DND-41 (cell line): ENCODE measurements around the gene STARD4.
A peak's percentile ranks its signal among the peaks of the same experiment; 100 is the strongest.

Experiments used
- ATAC-seq: fragments of 200-7000 bp; cut with Tn5 transposase; 3 replicates; pipeline ENCODE4 v1.9.1; 2021; ENCODE audit warnings: low read depth; ENCODE audit not compliant: insufficient read depth
- DNase-seq: peaks from one replicate; pipeline ENCODE4 v3.0.0-alpha.2; 2020
- H2AFZ ChIP-seq: 2 replicates; pipeline ENCODE4 v1.6.0; 2012; ENCODE audit warnings: low read depth, low read length
- H3K27ac ChIP-seq: 2 replicates; pipeline ENCODE4 v1.5.1; 2012; ENCODE audit warnings: low read length, inconsistent platforms
- H3K27me3 ChIP-seq: fragments of 200-600 bp; sonication (generic); 2 replicates; pipeline ENCODE4 v1.6.0; 2012; ENCODE audit warnings: low read length, mild to moderate bottlenecking, inconsistent platforms; ENCODE audit not compliant: insufficient read depth, poor library complexity
- H3K36me3 ChIP-seq: 2 replicates; pipeline ENCODE4 v1.5.1; 2012; ENCODE audit warnings: low read length, inconsistent platforms; ENCODE audit not compliant: insufficient read depth
- H3K4me1 ChIP-seq: 2 replicates; pipeline ENCODE4 v1.5.1; 2012; ENCODE audit warnings: mild to moderate bottlenecking, low read length; ENCODE audit not compliant: insufficient read depth
- H3K4me2 ChIP-seq: 2 replicates; pipeline ENCODE4 v1.6.0; 2012; ENCODE audit warnings: mild to moderate bottlenecking, moderate library complexity, low read length, inconsistent platforms; ENCODE audit not compliant: insufficient read depth
- H3K4me3 ChIP-seq, 2 experiments: fragments of 200-600 bp in 1 of 2; shearing (Covaris generic) in 1 of 2; 2 replicates each; pipeline ENCODE4 v1.5.1; 2012 to 2016; ENCODE audit warnings: inconsistent platforms in 2 of 2, low read length in 2 of 2, mild to moderate bottlenecking in 2 of 2, low read depth in 1 of 2, moderate library complexity in 1 of 2
- H3K79me2 ChIP-seq: 2 replicates; pipeline ENCODE4 v1.6.0; 2012; ENCODE audit warnings: low read length, inconsistent platforms; ENCODE audit not compliant: insufficient read depth
- H3K9ac ChIP-seq: 2 replicates; pipeline ENCODE4 v1.6.0; 2012; ENCODE audit warnings: low read depth, mild to moderate bottlenecking, inconsistent platforms, low read length, moderate library complexity
- H3K9me3 ChIP-seq: 2 replicates; pipeline ENCODE4 v1.5.1; 2012; ENCODE audit warnings: low read length, moderate library complexity, mild to moderate bottlenecking, inconsistent platforms; ENCODE audit not compliant: insufficient read depth, severe bottlenecking
- H4K20me1 ChIP-seq: 2 replicates; pipeline ENCODE4 v1.6.0; 2012; ENCODE audit warnings: low read length; ENCODE audit not compliant: insufficient read depth
- EZH2 ChIP-seq: IDR thresholded peaks from 3 replicates; pipeline ENCODE4 v1.6.1; 2012; ENCODE audit warnings: borderline replicate concordance, low read depth, mild to moderate bottlenecking, moderate library complexity, low read length, inconsistent platforms; ENCODE audit not compliant: severe bottlenecking
- TF ChIP-seq, protein P1 (sequence below): IDR thresholded peaks from 2 replicates; pipeline ENCODE4 v1.5.1; 2012; ENCODE audit warnings: borderline replicate concordance, low read length, moderate library complexity, mild to moderate bottlenecking; ENCODE audit not compliant: poor library complexity, severe bottlenecking; ENCODE audit errors: extremely low read depth

Gene STARD4

DNA sequence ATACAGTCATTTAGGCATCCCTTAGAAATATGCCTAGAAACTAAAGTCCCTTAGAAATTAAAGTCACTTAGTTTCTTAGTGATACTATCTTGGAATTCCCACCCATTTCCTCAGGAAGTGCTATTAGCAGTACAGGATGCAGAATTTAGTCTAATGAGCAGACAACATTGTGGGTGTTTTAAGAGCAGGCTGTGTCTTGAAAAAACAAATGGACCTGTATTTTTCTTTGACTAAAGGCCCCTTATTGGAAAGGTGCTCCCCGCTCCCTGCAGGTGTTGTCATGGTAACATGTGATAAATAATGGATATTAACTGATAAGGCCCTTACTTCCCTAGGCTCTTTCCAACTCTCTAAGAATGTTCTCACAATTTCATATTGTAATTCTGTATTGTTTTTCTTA, 38.8 kb upstream of the STARD4 start:
- no peak overlapping the region for H3K9ac ChIP-seq
- H3K79me2 ChIP-seq: no peaks in the 10 kb centered on the region
- DNase-seq (no peak), ATAC-seq (no peak)
- peak overlapping the region; percentile 46; the same call in 1 of the 2 replicates for H3K4me2 ChIP-seq
- H3K27me3 ChIP-seq: no peaks in the 10 kb centered on the region
- TF ChIP-seq, protein P1, sequence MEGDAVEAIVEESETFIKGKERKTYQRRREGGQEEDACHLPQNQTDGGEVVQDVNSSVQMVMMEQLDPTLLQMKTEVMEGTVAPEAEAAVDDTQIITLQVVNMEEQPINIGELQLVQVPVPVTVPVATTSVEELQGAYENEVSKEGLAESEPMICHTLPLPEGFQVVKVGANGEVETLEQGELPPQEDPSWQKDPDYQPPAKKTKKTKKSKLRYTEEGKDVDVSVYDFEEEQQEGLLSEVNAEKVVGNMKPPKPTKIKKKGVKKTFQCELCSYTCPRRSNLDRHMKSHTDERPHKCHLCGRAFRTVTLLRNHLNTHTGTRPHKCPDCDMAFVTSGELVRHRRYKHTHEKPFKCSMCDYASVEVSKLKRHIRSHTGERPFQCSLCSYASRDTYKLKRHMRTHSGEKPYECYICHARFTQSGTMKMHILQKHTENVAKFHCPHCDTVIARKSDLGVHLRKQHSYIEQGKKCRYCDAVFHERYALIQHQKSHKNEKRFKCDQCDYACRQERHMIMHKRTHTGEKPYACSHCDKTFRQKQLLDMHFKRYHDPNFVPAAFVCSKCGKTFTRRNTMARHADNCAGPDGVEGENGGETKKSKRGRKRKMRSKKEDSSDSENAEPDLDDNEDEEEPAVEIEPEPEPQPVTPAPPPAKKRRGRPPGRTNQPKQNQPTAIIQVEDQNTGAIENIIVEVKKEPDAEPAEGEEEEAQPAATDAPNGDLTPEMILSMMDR: no peak
- no peak for TF ChIP-seq EZH2
- peak overlapping the region; percentile 67; the same call in 1 of the 2 replicates for H2AFZ ChIP-seq
- no peaks in the 10 kb centered on the region for H3K9me3 ChIP-seq
- H3K36me3 ChIP-seq: no peaks in the 10 kb centered on the region
- H4K20me1 ChIP-seq: no peaks in the 10 kb centered on the region
- peaks cover 22% of the 10 kb centered on the region for H3K4me1 ChIP-seq
- H3K27ac ChIP-seq: peak overlapping the region; percentile 67
- no peak overlapping the region for H3K4me3 ChIP-seq

DNA sequence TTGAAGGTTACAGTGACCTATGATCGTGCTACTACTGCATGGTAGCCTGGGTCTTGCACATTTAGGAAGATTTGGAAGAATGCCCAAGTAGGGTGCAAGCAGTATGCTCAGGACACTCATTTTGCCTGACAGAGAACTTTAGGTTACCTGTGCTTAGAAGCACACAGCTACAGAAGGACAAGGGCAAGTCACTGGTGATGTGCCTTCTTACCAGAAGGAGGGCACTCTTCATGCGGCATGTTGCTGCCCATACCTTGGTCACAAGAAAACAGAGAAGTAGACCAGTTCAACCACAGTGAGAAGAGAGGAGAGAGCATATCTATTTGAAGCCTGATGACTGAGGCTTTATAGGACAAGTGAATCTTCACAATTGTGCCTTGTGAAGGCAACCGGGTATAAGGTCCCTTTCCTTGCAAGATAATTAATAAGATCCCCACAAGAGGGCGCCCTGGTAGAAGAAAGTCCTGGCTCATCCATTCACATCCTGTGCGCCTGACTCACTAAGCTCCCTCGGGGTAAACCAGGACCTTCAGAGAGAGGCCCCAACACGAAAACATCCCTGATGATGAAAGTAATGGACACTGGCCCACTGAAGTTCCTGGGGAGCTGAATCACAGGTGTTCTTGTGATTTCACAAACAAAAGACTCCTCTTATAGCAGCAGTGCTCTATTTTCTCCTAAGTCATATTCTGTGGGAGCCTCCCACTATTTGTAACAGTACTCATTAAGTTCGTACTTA, 38.1 kb upstream of the STARD4 start:
- H4K20me1 ChIP-seq: no peaks in the 10 kb centered on the region
- no peaks in the 10 kb centered on the region for H3K36me3 ChIP-seq
- ATAC-seq (peak; percentile 95), DNase-seq (peak; percentile 85)
- peak overlapping the region; percentile 67 for H3K27ac ChIP-seq
- no peak for TF ChIP-seq EZH2
- TF ChIP-seq, protein P1: peak; percentile 78
- H3K9me3 ChIP-seq: no peaks in the 10 kb centered on the region
- no peaks in the 10 kb centered on the region for H3K79me2 ChIP-seq
- H3K4me2 ChIP-seq: peak overlapping the region; percentile 46; the same call in 1 of the 2 replicates
- H3K4me1 ChIP-seq: peaks cover 22% of the 10 kb centered on the region
- peak overlapping the region; percentile 67 for H2AFZ ChIP-seq
- H3K9ac ChIP-seq: peak overlapping the region; percentile 14; the same call in 1 of the 2 replicates
- H3K27me3 ChIP-seq: no peaks in the 10 kb centered on the region
- no peak overlapping the region for H3K4me3 ChIP-seq

DNA sequence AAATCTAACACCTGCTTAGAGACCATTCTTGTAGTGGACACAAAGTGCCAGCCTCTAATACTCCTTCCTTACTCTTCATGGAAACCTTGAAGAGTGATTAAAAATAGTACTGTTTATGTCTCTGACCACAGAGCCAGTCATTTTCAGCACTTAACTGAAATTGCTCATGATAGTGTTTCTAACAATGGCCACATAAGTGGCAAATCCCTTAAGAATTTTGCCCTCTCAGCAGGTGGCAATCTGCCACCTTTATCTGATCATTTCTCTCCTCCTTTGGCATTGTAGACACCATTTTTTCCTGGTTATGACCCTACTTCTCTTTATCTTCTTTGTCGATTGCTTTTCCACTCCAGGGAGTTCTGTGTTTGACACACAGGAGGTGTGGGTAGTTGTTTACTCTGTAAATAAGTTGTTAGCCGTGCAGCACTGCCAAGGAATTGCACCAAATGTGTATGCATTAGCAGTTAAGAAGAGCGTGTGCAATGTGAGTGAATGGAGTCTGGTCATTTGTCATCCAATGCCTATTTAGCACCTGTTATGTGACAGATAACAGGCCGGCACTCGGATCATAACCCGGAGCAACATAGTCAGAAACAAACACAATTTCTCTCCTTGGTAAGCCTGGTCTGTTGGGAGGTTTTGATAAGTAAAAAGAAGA, 36.8 kb upstream of the STARD4 start:
- Histone ChIP-seq H4K20me1 (no peaks in the 10 kb centered on the region), H3K9me3 (no peaks in the 10 kb centered on the region), H3K4me3 (no peak overlapping the region), H2AFZ (peak overlapping the region; percentile 36; the same call in 1 of the 2 replicates), H3K9ac (no peak overlapping the region), H3K79me2 (no peaks in the 10 kb centered on the region), H3K27ac (no peak overlapping the region), H3K27me3 (no peaks in the 10 kb centered on the region), H3K36me3 (no peaks in the 10 kb centered on the region), H3K4me1 (peaks cover 22% of the 10 kb centered on the region), H3K4me2 (no peak overlapping the region)
- no peak for TF ChIP-seq EZH2
- TF ChIP-seq, protein P1: no peak
- ATAC-seq (no peak), DNase-seq (no peak)
